Glutamatergic neuron (in vitro differentiated cells): ENCODE data around the gene FILIP1L. TPM values are rescaled to one million over a fixed set of nuclear protein-coding genes. Genes with fewer than 3 reads are reported as not detected.

Experiments
- DNase-seq: peaks from one replicate; pipeline ENCODE4 v3.0.0; 2022
- H3K27ac Mint-ChIP-seq: one replicate; pipeline ENCODE4 v1.8.0; 2020; ENCODE audit warnings: mild to moderate bottlenecking, mixed read lengths, inconsistent platforms; ENCODE audit not compliant: unreplicated experiment
- H3K27me3 Mint-ChIP-seq: one replicate; pipeline ENCODE4 v1.8.0; 2020; ENCODE audit warnings: mild to moderate bottlenecking, moderate library complexity, mixed read lengths, inconsistent platforms; ENCODE audit not compliant: unreplicated experiment
- H3K36me3 Mint-ChIP-seq: one replicate; pipeline ENCODE4 v1.8.0; 2020; ENCODE audit warnings: mild to moderate bottlenecking, mixed read lengths, inconsistent platforms; ENCODE audit not compliant: unreplicated experiment
- H3K4me1 Mint-ChIP-seq: one replicate; pipeline ENCODE4 v1.8.0; 2020; ENCODE audit warnings: mild to moderate bottlenecking, low read depth, mixed read lengths, inconsistent platforms; ENCODE audit not compliant: unreplicated experiment
- H3K4me3 Mint-ChIP-seq: one replicate; pipeline ENCODE4 v1.8.0; 2020; ENCODE audit warnings: mild to moderate bottlenecking, mixed read lengths, inconsistent platforms; ENCODE audit not compliant: unreplicated experiment
- H3K9me3 Mint-ChIP-seq: one replicate; pipeline ENCODE4 v1.8.0; 2020; ENCODE audit warnings: mild to moderate bottlenecking, moderate library complexity, mixed read lengths, inconsistent platforms; ENCODE audit not compliant: unreplicated experiment
- CTCF ChIP-seq: fragments of 200-600 bp; sonication (generic); IDR thresholded peaks from one replicate; pipeline ENCODE4 v1.5.0; 2021; ENCODE audit not compliant: partially characterized antibody, unreplicated experiment
- total RNA-seq: library from RNA; stranded (reverse); fragmentation: NEBNext Ultra II Directional; extraction: Animal tissue kit (Norgen Biotek cat#: 25700); gene quantifications from one replicate; pipeline ENCODE4 v1.2.1, GENCODE V29; 2021; ENCODE audit not compliant: unreplicated experiment

The FILIP1L gene
- total RNA-seq, 1 donor from 2014 or later: 4.3 TPM

GRCh38 chr3:99976584-99976983 is 137.7 kb downstream of the FILIP1L start:
- no peak overlapping the region for H3K27ac Mint-ChIP-seq
- no peak for DNase-seq
- H3K9me3 Mint-ChIP-seq: no peaks in the 10 kb centered on the region
- H3K36me3 Mint-ChIP-seq: no peaks in the 10 kb centered on the region
- no peak overlapping the region for H3K4me3 Mint-ChIP-seq
- no peak for TF ChIP-seq CTCF
- peaks cover 5% of the 10 kb centered on the region for H3K4me1 Mint-ChIP-seq
- no peaks in the 10 kb centered on the region for H3K27me3 Mint-ChIP-seq

- TF ChIP-seq CTCF: no peak
- no peak overlapping the region for H3K27ac Mint-ChIP-seq
- H3K27me3 Mint-ChIP-seq: no peaks in the 10 kb centered on the region
- peaks cover 5% of the 10 kb centered on the region for H3K4me1 Mint-ChIP-seq
- H3K4me3 Mint-ChIP-seq: no peak overlapping the region
- no peak for DNase-seq
- no peaks in the 10 kb centered on the region for H3K36me3 Mint-ChIP-seq
- H3K9me3 Mint-ChIP-seq: no peaks in the 10 kb centered on the region
These were observed 139.3 kb downstream of the FILIP1L start for GRCh38 chr3:99974989-99975388.

- Mint-ChIP-seq H3K36me3 (no peaks in the 10 kb centered on the region), H3K9me3 (no peaks in the 10 kb centered on the region), H3K4me1 (peaks cover 5% of the 10 kb centered on the region), H3K27me3 (no peaks in the 10 kb centered on the region), H3K4me3 (no peak overlapping the region), H3K27ac (no peak overlapping the region)
- no peak for DNase-seq
- no peak for TF ChIP-seq CTCF
These were observed 141.8 kb downstream of the FILIP1L start for GRCh38 chr3:99972380-99973104.

GRCh38 chr3:99971761-99972160 is 142.5 kb downstream of the FILIP1L start:
- no peaks in the 10 kb centered on the region for H3K9me3 Mint-ChIP-seq
- TF ChIP-seq CTCF: no peak
- no peak for DNase-seq
- H3K36me3 Mint-ChIP-seq: no peaks in the 10 kb centered on the region
- no peak overlapping the region for H3K27ac Mint-ChIP-seq
- H3K4me3 Mint-ChIP-seq: no peak overlapping the region
- peaks cover 5% of the 10 kb centered on the region for H3K4me1 Mint-ChIP-seq
- H3K27me3 Mint-ChIP-seq: no peaks in the 10 kb centered on the region

- Mint-ChIP-seq H3K27ac (no peak overlapping the region), H3K36me3 (no peaks in the 10 kb centered on the region), H3K9me3 (no peaks in the 10 kb centered on the region), H3K4me1 (peaks cover 5% of the 10 kb centered on the region), H3K27me3 (no peaks in the 10 kb centered on the region), H3K4me3 (no peak overlapping the region)
- no peak for TF ChIP-seq CTCF
- DNase-seq: no peak
These were observed 144.1 kb downstream of the FILIP1L start for GRCh38 chr3:99970198-99970597.
